Esophagus squamous epithelium (tissue), 4 donors: ENCODE measurements around the gene DHRS4.
"Not testable (repeated sequence)": the region's sequence is repeated elsewhere in the genome, so short reads cannot be mapped to it uniquely, and the experiment has no call there.

Experiments used
- POLR2A ChIP-seq, 4 donors: fragments of 450-650 bp; IDR thresholded peaks; one replicate each; pipeline ENCODE4 v1.6.1; 2017; ENCODE audit warnings: antibody characterized with exemption in 4 of 4, mild to moderate bottlenecking in 4 of 4, moderate library complexity in 3 of 4
- TF ChIP-seq, protein P1 (sequence below), 6 experiments: fragments of 450-650 bp in 4 of 6; fragments of 200-600 bp in 2 of 6; sonication (generic) in 2 of 6; IDR thresholded peaks; one replicate each; pipeline ENCODE4 v1.5.1; 2016 to 2019; ENCODE audit warnings: antibody characterized with exemption in 6 of 6, mild to moderate bottlenecking in 4 of 6, moderate library complexity in 4 of 6

GRCh38 chr14:23960899-23961298 is 7.3 kb downstream of the DHRS4 start:
- TF ChIP-seq, protein P1, sequence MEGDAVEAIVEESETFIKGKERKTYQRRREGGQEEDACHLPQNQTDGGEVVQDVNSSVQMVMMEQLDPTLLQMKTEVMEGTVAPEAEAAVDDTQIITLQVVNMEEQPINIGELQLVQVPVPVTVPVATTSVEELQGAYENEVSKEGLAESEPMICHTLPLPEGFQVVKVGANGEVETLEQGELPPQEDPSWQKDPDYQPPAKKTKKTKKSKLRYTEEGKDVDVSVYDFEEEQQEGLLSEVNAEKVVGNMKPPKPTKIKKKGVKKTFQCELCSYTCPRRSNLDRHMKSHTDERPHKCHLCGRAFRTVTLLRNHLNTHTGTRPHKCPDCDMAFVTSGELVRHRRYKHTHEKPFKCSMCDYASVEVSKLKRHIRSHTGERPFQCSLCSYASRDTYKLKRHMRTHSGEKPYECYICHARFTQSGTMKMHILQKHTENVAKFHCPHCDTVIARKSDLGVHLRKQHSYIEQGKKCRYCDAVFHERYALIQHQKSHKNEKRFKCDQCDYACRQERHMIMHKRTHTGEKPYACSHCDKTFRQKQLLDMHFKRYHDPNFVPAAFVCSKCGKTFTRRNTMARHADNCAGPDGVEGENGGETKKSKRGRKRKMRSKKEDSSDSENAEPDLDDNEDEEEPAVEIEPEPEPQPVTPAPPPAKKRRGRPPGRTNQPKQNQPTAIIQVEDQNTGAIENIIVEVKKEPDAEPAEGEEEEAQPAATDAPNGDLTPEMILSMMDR (IDR thresholded peaks at IDR 0.05): not testable (repeated sequence)
- not testable (repeated sequence) for TF ChIP-seq POLR2A (IDR thresholded peaks at IDR 0.05)
